ENCODE data around the gene PODN.

The PODN gene

GRCh38 chr1:53091841-53092645 is 30.0 kb downstream of the PODN start:
- no peak for DNase-seq

- no peak for DNase-seq
Measured at GRCh38 chr1:53092659-53093450, 30.8 kb downstream of the PODN start.

- DNase-seq: no peak
Measured at GRCh38 chr1:53093451-53093754, 31.4 kb downstream of the PODN start.

- no peak for DNase-seq
Measured at GRCh38 chr1:53093778-53094532, 31.9 kb downstream of the PODN start.

GRCh38 chr1:53094533-53094919 is 32.5 kb downstream of the PODN start:
- no peak for DNase-seq

- DNase-seq: no peak
Measured at GRCh38 chr1:53104289-53104913, 42.4 kb downstream of the PODN start.

- no peak for DNase-seq
Measured at GRCh38 chr1:53107090-53107489, 45.1 kb downstream of the PODN start.

- peak; percentile 53 for DNase-seq
Measured at GRCh38 chr1:53107570-53108322, 45.7 kb downstream of the PODN start.

GRCh38 chr1:53108646-53109580 is 46.9 kb downstream of the PODN start:
- no peak for DNase-seq

GRCh38 chr1:53110370-53111072 is 48.5 kb downstream of the PODN start:
- no peak for DNase-seq

GRCh38 chr1:53111073-53111556 is 49.1 kb downstream of the PODN start:
- DNase-seq: no peak

GRCh38 chr1:53111693-53112092 is 49.7 kb downstream of the PODN start:
- DNase-seq: no peak

- DNase-seq: peak; percentile 31
Measured at GRCh38 chr1:53112271-53112774, 50.3 kb downstream of the PODN start.

GRCh38 chr1:53112861-53113260 is 50.8 kb downstream of the PODN start:
- no peak for DNase-seq

GRCh38 chr1:53114090-53114489 is 52.1 kb downstream of the PODN start:
- no peak for DNase-seq

GRCh38 chr1:53114581-53115400 is 52.8 kb downstream of the PODN start:
- no peak for DNase-seq

GRCh38 chr1:53115403-53116306 is 53.6 kb downstream of the PODN start:
- DNase-seq: no peak

- DNase-seq: no peak
Measured at GRCh38 chr1:53116307-53116810, 54.3 kb downstream of the PODN start.

All from T1000 (cell line).